BLaER1 treated with 17β-estradiol and CSF1 and Interleukin-3, amounts not matched to agents 10 nM and 100 nM (cell line): ENCODE measurements around the gene PRR23B.

Experiments
- H3K27ac ChIP-seq, 11 experiments: shearing (Covaris generic); formaldehyde crosslinking; 2 replicates each; pipeline ENCODE4 v1.8.1; 2022
- H3K27me3 ChIP-seq, 11 experiments: shearing (Covaris generic); formaldehyde crosslinking; 2 replicates each; pipeline ENCODE4 v1.8.1; 2022
- H3K36me3 ChIP-seq, 11 experiments: shearing (Covaris generic); formaldehyde crosslinking; 2 replicates each; pipeline ENCODE4 v1.8.1; 2022
- H3K4me1 ChIP-seq, 10 experiments: shearing (Covaris generic); formaldehyde crosslinking; 2 replicates each; pipeline ENCODE4 v1.8.1; 2022
- H3K4me2 ChIP-seq, 11 experiments: shearing (Covaris generic); formaldehyde crosslinking; 2 replicates each; pipeline ENCODE4 v1.8.1; 2022
- H3K4me3 ChIP-seq, 10 experiments: shearing (Covaris generic); formaldehyde crosslinking; 2 replicates each; pipeline ENCODE4 v1.8.1; 2022
- H3K9ac ChIP-seq, 11 experiments: shearing (Covaris generic); formaldehyde crosslinking; 2 replicates each; pipeline ENCODE4 v1.8.1; 2022
- H3K9me3 ChIP-seq, 11 experiments: shearing (Covaris generic); formaldehyde crosslinking; replicated peaks in 1 of 11; 2 replicates each; pipeline ENCODE4 v1.8.1; 2022
- H4K20me1 ChIP-seq, 11 experiments: shearing (Covaris generic); formaldehyde crosslinking; 2 replicates each; pipeline ENCODE4 v1.8.1; 2022
- Cebpa-rat ChIP-seq, 11 experiments: shearing (Covaris generic); IDR thresholded peaks; 2 replicates each; pipeline ENCODE4 v1.8.1; 2022

The PRR23B gene

DNA sequence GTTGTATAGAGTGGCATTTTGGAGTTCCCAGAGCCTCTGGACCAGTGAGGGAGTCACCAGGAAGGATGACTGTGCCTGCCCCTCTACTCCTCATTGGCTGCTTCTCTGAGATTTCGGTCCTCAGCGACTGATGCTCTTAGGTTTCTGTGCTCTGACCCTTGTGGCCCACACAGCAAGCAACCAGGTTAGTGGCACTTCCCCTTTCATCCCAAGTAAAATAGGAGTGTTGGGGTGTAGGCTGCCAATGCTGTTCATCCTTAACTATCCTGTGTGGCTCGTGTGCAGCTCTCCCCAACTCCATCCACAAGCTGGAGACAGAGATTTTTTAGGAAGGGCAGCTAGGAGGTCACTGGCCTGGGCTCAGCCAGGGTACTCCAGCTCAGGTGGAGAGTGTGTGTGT, 35.9 kb downstream of the PRR23B start:
- no peak overlapping the region for H3K27ac ChIP-seq
- H3K4me1 ChIP-seq, result peaks cover 0 to 44% (median 26%) of the 10 kb centered on the region in 10 experiments; a peak in 13 of 20 replicates
- 0 out of 22 replicates have a peak, but pooled peaks cover 0 to 3% (median 0%) of the 10 kb centered on the region in 11 experiments for H3K9me3 ChIP-seq
- no peaks in the 10 kb centered on the region for H3K27me3 ChIP-seq
- H4K20me1 ChIP-seq, result no peaks in the 10 kb centered on the region
- no peaks in the 10 kb centered on the region for H3K36me3 ChIP-seq
- no peak for TF ChIP-seq Cebpa-rat (IDR thresholded peaks at IDR 0.05)
- peak overlapping the region in 4 of 11 experiments; percentile 17 to 76 (median 34); a peak in 5 of 22 replicates for H3K4me2 ChIP-seq
- H3K9ac ChIP-seq, result no peak overlapping the region
- no peak overlapping the region for H3K4me3 ChIP-seq

DNA sequence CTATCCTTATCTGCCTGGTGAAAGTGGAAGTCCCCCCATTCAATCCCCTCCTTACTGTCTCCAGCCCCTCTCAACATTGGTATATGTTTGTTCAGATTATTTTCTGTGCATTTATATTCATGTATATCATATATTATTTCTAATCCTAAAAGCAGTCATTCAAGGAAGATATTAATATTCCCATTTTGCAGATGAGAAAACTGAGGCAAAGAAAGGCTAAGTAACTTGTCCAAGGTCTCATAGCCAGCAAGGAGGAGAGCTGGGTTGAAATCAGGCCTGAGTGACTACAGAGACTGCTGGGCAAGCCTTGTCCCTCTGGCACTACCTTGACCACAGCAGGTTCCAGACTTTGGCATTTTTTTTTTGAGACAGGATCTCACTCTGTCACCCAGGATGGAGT, 44.7 kb downstream of the PRR23B start:
- Histone ChIP-seq H3K9ac (no peak overlapping the region), H3K27ac (no peak overlapping the region), H3K36me3 (no peaks in the 10 kb centered on the region), H3K27me3 (no peaks in the 10 kb centered on the region), H3K4me2 (no peak overlapping the region), H4K20me1 (no peaks in the 10 kb centered on the region), H3K4me1 (peaks cover 0 to 8% (median 0%) of the 10 kb centered on the region in 10 experiments; a peak in 4 of 20 replicates), H3K9me3 (no peaks in the 10 kb centered on the region), H3K4me3 (no peak overlapping the region)
- TF ChIP-seq Cebpa-rat (IDR thresholded peaks at IDR 0.05), result no peak

DNA sequence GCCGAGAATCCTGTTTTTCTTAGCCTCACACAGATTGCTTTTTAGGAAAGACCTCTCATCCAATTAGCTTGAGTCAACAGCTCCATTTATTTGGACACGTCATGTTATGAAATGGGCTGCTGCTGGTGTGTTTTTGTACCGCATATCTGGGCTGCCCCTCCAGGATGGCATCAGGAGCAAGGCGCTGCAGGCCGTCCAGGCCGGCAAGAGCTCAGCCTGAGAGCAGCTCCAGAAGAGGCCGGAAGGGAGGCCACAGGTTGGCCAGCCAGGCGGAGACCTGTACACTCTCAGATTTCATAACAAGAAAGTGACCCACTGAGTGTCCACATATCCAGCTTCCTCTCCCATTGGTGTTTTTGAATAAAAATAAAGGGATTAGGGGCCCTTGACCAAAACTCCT, 45.4 kb downstream of the PRR23B start:
- H3K4me1 ChIP-seq, result peaks cover 0 to 8% (median 0%) of the 10 kb centered on the region in 10 experiments; a peak in 4 of 20 replicates
- H3K4me3 ChIP-seq, result no peak overlapping the region
- H3K9ac ChIP-seq, result no peak overlapping the region
- no peak for TF ChIP-seq Cebpa-rat (IDR thresholded peaks at IDR 0.05)
- no peak overlapping the region for H3K27ac ChIP-seq
- H3K4me2 ChIP-seq, result no peak overlapping the region
- H3K36me3 ChIP-seq, result no peaks in the 10 kb centered on the region
- H4K20me1 ChIP-seq, result no peaks in the 10 kb centered on the region
- H3K27me3 ChIP-seq, result no peaks in the 10 kb centered on the region
- H3K9me3 ChIP-seq, result no peaks in the 10 kb centered on the region

DNA sequence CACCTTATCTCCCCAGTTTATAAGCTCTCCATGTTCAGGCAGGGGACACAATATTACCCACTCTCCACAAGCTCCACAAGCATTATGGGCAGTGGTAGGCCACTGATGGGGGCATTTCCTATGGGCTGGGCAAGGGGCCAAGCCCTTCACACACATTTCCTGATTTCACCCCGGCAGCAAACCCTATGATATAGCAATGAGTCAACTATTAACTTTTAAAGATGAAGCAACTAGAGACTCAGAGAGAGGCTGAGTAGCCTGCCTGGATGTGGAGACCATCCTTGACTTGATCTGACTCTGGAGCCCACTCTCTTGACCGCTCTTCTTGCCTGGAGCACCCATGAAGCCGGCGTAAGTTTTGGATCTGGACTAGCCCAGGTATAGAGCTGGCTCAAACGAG, 46.3 kb downstream of the PRR23B start:
- H3K27me3 ChIP-seq, result no peaks in the 10 kb centered on the region
- H3K9me3 ChIP-seq, result no peaks in the 10 kb centered on the region
- TF ChIP-seq Cebpa-rat (IDR thresholded peaks at IDR 0.05), result no peak
- no peak overlapping the region for H3K4me3 ChIP-seq
- no peak overlapping the region for H3K27ac ChIP-seq
- peaks cover 0 to 8% (median 0%) of the 10 kb centered on the region in 10 experiments; a peak in 4 of 20 replicates for H3K4me1 ChIP-seq
- H3K36me3 ChIP-seq, result no peaks in the 10 kb centered on the region
- H3K9ac ChIP-seq, result no peak overlapping the region
- H4K20me1 ChIP-seq, result no peaks in the 10 kb centered on the region
- H3K4me2 ChIP-seq, result peak overlapping the region in 2 of 11 experiments; percentile 2 to 13; a peak in 2 of 22 replicates

DNA sequence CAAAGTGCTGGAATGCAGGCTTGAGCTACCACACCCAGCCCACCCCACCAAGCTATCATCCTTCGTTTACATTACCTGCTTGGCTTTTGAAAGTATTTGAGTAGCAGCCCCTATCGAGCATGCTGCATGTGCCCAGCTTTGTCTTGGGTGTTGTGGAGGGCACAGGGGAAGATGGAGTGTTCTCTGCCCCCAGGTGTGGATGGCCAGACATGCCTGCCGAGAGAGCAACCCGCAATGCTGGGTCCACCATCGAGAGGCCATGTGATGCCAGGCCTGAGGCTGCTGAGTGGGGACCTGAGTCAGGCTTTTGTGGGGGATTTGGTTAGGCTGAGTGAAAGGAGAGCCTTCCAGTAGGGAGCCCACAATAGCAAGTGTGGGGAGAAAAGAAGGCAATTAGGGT, 47.8 kb downstream of the PRR23B start:
- peaks cover 0 to 8% (median 0%) of the 10 kb centered on the region in 10 experiments; a peak in 4 of 20 replicates for H3K4me1 ChIP-seq
- TF ChIP-seq Cebpa-rat (IDR thresholded peaks at IDR 0.05), result no peak

DNA sequence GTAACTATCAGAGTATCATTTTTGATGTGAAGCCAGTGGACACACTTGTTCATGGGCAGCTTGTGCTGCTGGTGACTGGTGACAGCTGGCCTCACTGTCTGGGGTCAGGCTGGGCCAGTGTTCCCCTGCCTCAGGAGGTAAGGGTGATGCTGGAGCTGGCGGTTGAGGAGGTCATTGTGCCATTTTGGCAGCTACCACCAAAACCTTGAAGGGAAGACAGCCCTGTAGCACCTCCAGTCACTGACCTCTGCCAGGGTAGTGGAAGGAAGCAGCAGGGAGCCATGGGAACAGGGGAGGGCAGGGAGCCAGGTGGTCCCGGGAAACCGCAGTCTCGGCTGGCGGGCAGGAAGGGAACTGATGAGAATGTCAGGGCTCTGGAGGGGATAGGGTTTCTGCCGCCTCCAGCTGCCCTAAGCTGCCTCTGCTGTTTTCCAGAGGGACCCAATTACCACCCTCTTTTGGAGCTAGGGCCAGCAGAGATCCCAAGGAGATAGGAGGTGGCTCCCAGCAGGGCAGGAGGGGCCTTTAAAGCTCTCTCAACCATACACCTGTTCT, 48.9 kb downstream of the PRR23B start:
- Histone ChIP-seq H3K4me2 (no peak overlapping the region), H3K9me3 (no peaks in the 10 kb centered on the region), H4K20me1 (no peaks in the 10 kb centered on the region), H3K4me1 (peaks cover 0 to 8% (median 0%) of the 10 kb centered on the region in 10 experiments; a peak in 2 of 20 replicates), H3K4me3 (no peak overlapping the region), H3K27ac (no peak overlapping the region), H3K36me3 (no peaks in the 10 kb centered on the region), H3K27me3 (no peaks in the 10 kb centered on the region), H3K9ac (no peak overlapping the region)
- no peak for TF ChIP-seq Cebpa-rat (IDR thresholded peaks at IDR 0.05)

More for the DNA sequence above, 47.8 kb downstream of the PRR23B start:
- no peak overlapping the region for H3K4me3 ChIP-seq
- no peak overlapping the region for H3K9ac ChIP-seq
- no peak overlapping the region for H3K27ac ChIP-seq
- H3K27me3 ChIP-seq, result no peaks in the 10 kb centered on the region
- H3K4me2 ChIP-seq, result no peak overlapping the region
- H4K20me1 ChIP-seq, result no peaks in the 10 kb centered on the region
- no peaks in the 10 kb centered on the region for H3K36me3 ChIP-seq
- H3K9me3 ChIP-seq, result no peaks in the 10 kb centered on the region
